Kidney epithelial cell (primary cell): ENCODE results near the gene TTC21A. TPM values are rescaled to one million over a fixed set of nuclear protein-coding genes. Genes with fewer than 3 reads are reported as not detected.

ENCODE experiments used
- DNase-seq: peaks from one replicate; pipeline ENCODE4 v3.0.0-alpha.2; 2010; ENCODE audit warnings: low read depth
- H3K27me3 ChIP-seq: 2 replicates; pipeline ENCODE4 v1.6.0; 2011; ENCODE audit warnings: low read length; ENCODE audit not compliant: control insufficient read depth, insufficient read depth
- H3K36me3 ChIP-seq: 2 replicates; pipeline ENCODE4 v1.5.1; 2011; ENCODE audit warnings: low read length; ENCODE audit not compliant: control insufficient read depth, insufficient read depth
- H3K4me3 ChIP-seq: 2 replicates; pipeline ENCODE4 v1.5.1; 2011; ENCODE audit warnings: low read depth, mild to moderate bottlenecking, control low read depth, low read length
- CTCF ChIP-seq: IDR thresholded peaks from 2 replicates; pipeline ENCODE4 v1.5.1; 2011; ENCODE audit warnings: mild to moderate bottlenecking, moderate library complexity, low read length, control low read depth, inconsistent platforms; ENCODE audit not compliant: insufficient read depth, poor library complexity, severe bottlenecking
- total RNA-seq: library from RNA; depleted of rRNA; stranded (reverse); fragments of >200 nt; gene quantifications from 2 replicates; pipeline ENCODE4 v1.2.3, GENCODE V29; 2015

TTC21A gene
- total RNA-seq, 1 donor from 2014 or later, result 6.7 TPM

- DNase-seq, result no peak
- peak; percentile 36 for TF ChIP-seq CTCF
- Histone ChIP-seq H3K27me3 (no peaks in the 10 kb centered on the region), H3K36me3 (no peaks in the 10 kb centered on the region), H3K4me3 (no peak overlapping the region)
Observed at GRCh38 chr3:39124876-39125840, 17.7 kb downstream of the TTC21A start.

- H3K27me3 ChIP-seq, result no peaks in the 10 kb centered on the region
- no peaks in the 10 kb centered on the region for H3K36me3 ChIP-seq
- H3K4me3 ChIP-seq, result no peak overlapping the region
- TF ChIP-seq CTCF, result no peak
- DNase-seq, result no peak
Observed at GRCh38 chr3:39125841-39126500, 18.5 kb downstream of the TTC21A start.

DNA sequence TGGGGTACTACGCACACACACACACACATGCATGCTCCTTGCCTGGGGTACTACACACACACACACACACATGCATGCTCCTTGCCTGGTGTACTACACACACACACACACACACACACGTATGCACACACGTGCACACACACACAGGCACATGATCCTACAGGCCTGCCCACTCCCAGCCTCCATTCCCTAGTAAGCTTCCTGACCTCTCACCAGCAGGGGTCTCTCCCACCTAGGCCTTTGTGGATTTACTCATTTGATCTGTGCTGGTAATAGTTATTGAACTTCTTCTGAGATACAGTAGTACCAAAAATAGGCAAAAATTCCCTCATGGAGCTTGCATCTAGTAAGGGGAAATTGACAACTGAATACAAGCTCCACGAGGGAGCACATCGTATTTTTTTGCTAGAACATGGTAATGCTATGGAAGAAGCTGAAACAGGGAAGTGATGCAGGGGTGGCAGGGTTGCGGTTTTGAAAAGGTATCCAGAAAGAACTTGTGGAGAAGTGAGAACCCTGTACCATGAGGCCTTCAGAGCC lies 19.1 kb downstream of the TTC21A start:
- DNase-seq, result no peak
- TF ChIP-seq CTCF, result peak; percentile 62

DNA sequence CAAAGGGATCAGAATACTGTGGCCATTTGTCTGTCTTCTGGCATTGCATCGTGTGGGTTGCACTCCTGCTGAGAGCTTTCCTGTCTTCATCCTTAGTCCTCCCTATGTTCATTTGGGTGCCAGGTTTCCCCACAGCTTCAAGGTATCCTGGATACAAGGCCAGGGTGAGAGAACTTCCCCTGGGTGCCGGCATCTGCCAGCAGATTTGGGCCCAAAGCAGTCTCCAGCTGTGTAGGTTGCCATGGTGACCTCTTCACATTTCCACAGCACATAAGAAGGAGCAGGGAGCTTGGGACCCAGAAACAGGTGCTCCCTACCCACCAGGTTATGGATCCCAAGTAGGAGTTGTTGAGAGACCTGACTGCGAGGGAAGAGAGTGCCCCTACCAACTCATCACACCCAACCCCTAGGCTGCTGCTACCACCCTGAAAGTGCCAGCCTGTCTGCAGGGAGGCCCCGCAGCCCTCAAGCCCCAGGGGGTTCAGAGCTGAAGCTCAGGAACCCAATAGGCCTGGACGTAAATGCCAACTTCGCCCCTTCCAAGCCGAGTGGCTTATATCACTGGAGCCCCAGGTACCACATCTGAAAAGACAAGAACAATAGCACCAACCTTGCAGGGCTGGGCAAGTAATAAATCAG lies 19.9 kb downstream of the TTC21A start:
- H3K27me3 ChIP-seq, result no peaks in the 10 kb centered on the region
- no peak for TF ChIP-seq CTCF
- no peaks in the 10 kb centered on the region for H3K36me3 ChIP-seq
- no peak overlapping the region for H3K4me3 ChIP-seq
- DNase-seq, result no peak

More for the DNA sequence above, 19.1 kb downstream of the TTC21A start:
- H3K4me3 ChIP-seq, result no peak overlapping the region
- no peaks in the 10 kb centered on the region for H3K27me3 ChIP-seq
- H3K36me3 ChIP-seq, result no peaks in the 10 kb centered on the region

DNA sequence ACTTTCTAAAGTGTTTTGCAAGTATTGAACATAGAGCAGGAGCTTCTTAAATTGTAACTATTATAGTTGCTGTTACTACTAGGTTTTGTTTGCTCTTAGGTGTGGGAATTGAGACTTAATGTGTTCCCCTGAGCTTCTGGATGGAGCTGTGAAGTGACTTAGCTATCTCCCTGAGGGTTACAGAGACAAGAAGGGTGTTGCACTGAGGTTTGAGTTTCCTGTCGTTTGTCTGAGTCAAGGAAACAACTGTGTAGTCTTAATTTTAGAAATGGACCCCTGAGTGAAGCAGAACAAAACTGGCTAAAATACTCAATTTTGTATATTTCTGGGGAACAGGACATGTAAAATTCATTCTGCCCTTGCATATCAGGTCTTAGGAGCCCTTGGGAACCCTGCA lies 20.4 kb downstream of the TTC21A start:
- Histone ChIP-seq H3K4me3 (no peak overlapping the region), H3K36me3 (no peaks in the 10 kb centered on the region), H3K27me3 (no peaks in the 10 kb centered on the region)
- no peak for DNase-seq
- TF ChIP-seq CTCF, result no peak
